GM19395 (cell line): ENCODE measurements around the gene INHA.
A peak's percentile ranks its signal among the peaks of the same experiment; 100 is the strongest.

Experiments
- ATAC-seq: cut with Tn5 transposase; IDR thresholded peaks from one replicate; pipeline ENCODE4 v1.9.1; 2021; ENCODE audit warnings: mild to moderate bottlenecking, moderate library complexity; ENCODE audit not compliant: unreplicated experiment

Gene INHA

GRCh38 chr2:219573166-219573565, 1.1 kb downstream of the INHA start:
- ATAC-seq, result no peak

GRCh38 chr2:219574484-219575311, 2.6 kb downstream of the INHA start:
- ATAC-seq, result no peak

GRCh38 chr2:219575566-219576504, 3.7 kb downstream of the INHA start:
- no peak for ATAC-seq

GRCh38 chr2:219576505-219577388, 4.6 kb downstream of the INHA start:
- no peak for ATAC-seq

- no peak for ATAC-seq
These were observed 6.9 kb downstream of the INHA start for GRCh38 chr2:219578811-219579613.

GRCh38 chr2:219581346-219581745, 9.2 kb downstream of the INHA start:
- ATAC-seq, result no peak

- no peak for ATAC-seq
These were observed 19.0 kb downstream of the INHA start for GRCh38 chr2:219591091-219591490.

GRCh38 chr2:219592736-219593135, 20.6 kb downstream of the INHA start:
- ATAC-seq, result no peak

- ATAC-seq, result no peak
These were observed 21.0 kb downstream of the INHA start for GRCh38 chr2:219593154-219593553.

- no peak for ATAC-seq
These were observed 23.1 kb downstream of the INHA start for GRCh38 chr2:219595256-219595655.

GRCh38 chr2:219596954-219597551, 24.9 kb downstream of the INHA start:
- peak; percentile 16 for ATAC-seq

GRCh38 chr2:219597552-219598307, 25.6 kb downstream of the INHA start, which contains the start of gene STK11IP:
Gene STK11IP (plus strand): TSS chr2:219597857. CDS start chr2:219598120, 263 bp downstream.
- peak; percentile 94 for ATAC-seq

GRCh38 chr2:219598308-219599078, 26.4 kb downstream of the INHA start:
- no peak for ATAC-seq

GRCh38 chr2:219603771-219604170, 31.7 kb downstream of the INHA start:
- no peak for ATAC-seq

GRCh38 chr2:219605607-219605954, 33.5 kb downstream of the INHA start:
- no peak for ATAC-seq

- ATAC-seq, result no peak
These were observed 35.8 kb downstream of the INHA start for GRCh38 chr2:219607931-219608330.

GRCh38 chr2:219608399-219608964, 36.4 kb downstream of the INHA start:
- no peak for ATAC-seq
